Measurements from ENCODE around the gene BCO1.

Gene BCO1

GRCh38 chr16:81276323-81276722 lies 37.8 kb downstream of the BCO1 start:
- DNase-seq: no peak

- DNase-seq: no peak
Measured at GRCh38 chr16:81277541-81278080, 39.1 kb downstream of the BCO1 start.

- DNase-seq: no peak
Measured at GRCh38 chr16:81278526-81278925, 40.0 kb downstream of the BCO1 start.

- no peak for DNase-seq
Measured at GRCh38 chr16:81279392-81279791, 40.9 kb downstream of the BCO1 start.

GRCh38 chr16:81280393-81280792 lies 41.9 kb downstream of the BCO1 start:
- DNase-seq: no peak

- no peak for DNase-seq
Measured at GRCh38 chr16:81283044-81283443, 44.6 kb downstream of the BCO1 start.

- no peak for DNase-seq
Measured at GRCh38 chr16:81284995-81285600, 46.6 kb downstream of the BCO1 start.

- no peak for DNase-seq
Measured at GRCh38 chr16:81286190-81286589, 47.7 kb downstream of the BCO1 start.

- DNase-seq: no peak
Measured at GRCh38 chr16:81291117-81291516, 52.6 kb downstream of the BCO1 start.

GRCh38 chr16:81292936-81293335 lies 54.4 kb downstream of the BCO1 start:
- no peak for DNase-seq

- DNase-seq: no peak
Measured at GRCh38 chr16:81293909-81294802, 55.7 kb downstream of the BCO1 start.

GRCh38 chr16:81296631-81297030 lies 58.1 kb downstream of the BCO1 start:
- no peak for DNase-seq

- no peak for DNase-seq
Measured at GRCh38 chr16:81307770-81308169, 69.3 kb downstream of the BCO1 start.

GRCh38 chr16:81310045-81310644 lies 71.7 kb downstream of the BCO1 start:
- DNase-seq: no peak

- DNase-seq: no peak
Measured at GRCh38 chr16:81311762-81312161, 73.3 kb downstream of the BCO1 start.

- no peak for DNase-seq
Measured at GRCh38 chr16:81313701-81314602, 75.5 kb downstream of the BCO1 start.

GRCh38 chr16:81314603-81315270 lies 76.2 kb downstream of the BCO1 start, which contains the start of gene GAN:
Gene GAN (plus strand): TSS chr16:81314962. CDS start chr16:81315114, 152 bp downstream.
- DNase-seq: peak; percentile 95

- DNase-seq: peak; percentile 64
Measured at GRCh38 chr16:81315271-81316175, 77.0 kb downstream of the BCO1 start.

GRCh38 chr16:81316176-81316496 lies 77.6 kb downstream of the BCO1 start:
- DNase-seq: no peak

- no peak for DNase-seq
Measured at GRCh38 chr16:81318711-81319110, 80.2 kb downstream of the BCO1 start.

Data from stimulated activated CD8-positive, alpha-beta memory T cell treated with anti-CD3 and anti-CD28 coated beads, Interleukin-4, amount 100 ng/mL, for 48 hours (primary cell).